ENCODE results near the gene OSTC.

OSTC gene

GRCh38 chr4:108716340-108716739, 65.9 kb downstream of the OSTC start:
- DNase-seq: no peak

- DNase-seq: no peak
Observed at GRCh38 chr4:108717386-108717785, 67.0 kb downstream of the OSTC start.

Data from fibroblast of skin of scalp (primary cell).